SU-DHL-6 (cell line): Measurements from ENCODE around the gene TMPRSS13.

Source experiments
- H2AFZ ChIP-seq: fragments of 200-600 bp; sonication (generic); 2 replicates; pipeline ENCODE4 v1.6.1; 2014; ENCODE audit warnings: low read depth, mild to moderate bottlenecking, moderate library complexity, mixed read lengths, antibody characterized with exemption, low read length; ENCODE audit not compliant: severe bottlenecking
- H3F3A ChIP-seq: fragments of 200-600 bp; shearing (Covaris generic); 2 replicates; pipeline ENCODE4 v1.6.0; 2016; ENCODE audit warnings: antibody characterized with exemption, mild to moderate bottlenecking; ENCODE audit not compliant: insufficient read depth
- H3K27ac ChIP-seq: fragments of 200-600 bp; sonication (generic); 2 replicates; pipeline ENCODE4 v1.5.1; 2016; ENCODE audit warnings: low read depth, mild to moderate bottlenecking, low read length, moderate library complexity, mixed read lengths
- H3K27me3 ChIP-seq: fragments of 200-600 bp; sonication (generic), shearing (Covaris generic); 2 replicates; pipeline ENCODE4 v1.6.0; 2014; ENCODE audit warnings: mild to moderate bottlenecking, low read length
- H3K36me3 ChIP-seq: fragments of 200-600 bp; sonication (generic); 2 replicates; pipeline ENCODE4 v1.6.1; 2014; ENCODE audit warnings: mild to moderate bottlenecking, low read length, mixed read lengths
- H3K4me2 ChIP-seq: fragments of 300-600, 200-600 bp; shearing (Covaris generic), sonication (generic); 2 replicates; pipeline ENCODE4 v1.6.0; 2014; ENCODE audit warnings: low read length, low read depth, mild to moderate bottlenecking; ENCODE audit not compliant: poor library complexity, severe bottlenecking
- H3K4me3 ChIP-seq: fragments of 200-600 bp; sonication (generic); 2 replicates; pipeline ENCODE4 v1.5.1; 2014; ENCODE audit warnings: antibody characterized with exemption, low read length, mild to moderate bottlenecking, mixed read lengths; ENCODE audit not compliant: insufficient read depth, poor library complexity, severe bottlenecking
- H3K79me2 ChIP-seq: fragments of 200-600 bp; sonication (generic); 2 replicates; pipeline ENCODE4 v1.6.1; 2014; ENCODE audit warnings: mild to moderate bottlenecking, low read length, moderate library complexity; ENCODE audit not compliant: insufficient read depth
- H3K9ac ChIP-seq: fragments of 200-600 bp; sonication (generic); 2 replicates; pipeline ENCODE4 v1.7.0; 2014; ENCODE audit warnings: mild to moderate bottlenecking, low read length
- H3K9me2 ChIP-seq: fragments of 200-600 bp; sonication (generic); replicated peaks from 2 replicates; pipeline ENCODE4 v1.6.1; 2014; ENCODE audit warnings: low read length; ENCODE audit not compliant: insufficient read depth
- H3K9me3 ChIP-seq: fragments of 200-600 bp; sonication (generic); 2 replicates; pipeline ENCODE4 v1.6.1; 2014; ENCODE audit warnings: low read length, mixed read lengths; ENCODE audit not compliant: insufficient read depth
- H4K20me1 ChIP-seq: fragments of 200-600 bp; sonication (generic); 2 replicates; pipeline ENCODE4 v1.6.1; 2014; ENCODE audit warnings: low read depth, mild to moderate bottlenecking, antibody characterized with exemption, low read length, moderate library complexity, mixed read lengths
- CTCF ChIP-seq: fragments of 200-600 bp; sonication (generic); IDR thresholded peaks from one replicate; pipeline ENCODE4 v1.5.1; 2017; ENCODE audit warnings: antibody characterized with exemption, mild to moderate bottlenecking, low read length, moderate library complexity; ENCODE audit not compliant: insufficient read depth, poor library complexity, severe bottlenecking
- EZH2phosphoT487 ChIP-seq: fragments of 200-600 bp; sonication (generic), shearing (Covaris generic); conservative IDR thresholded peaks from 2 replicates; pipeline ENCODE4 v1.6.1; 2018; ENCODE audit warnings: mild to moderate bottlenecking, antibody characterized with exemption, low read length, moderate library complexity, mixed read lengths

Gene TMPRSS13

GRCh38 chr11:117910941-117911655 lies 18.1 kb downstream of the TMPRSS13 start:
- Histone ChIP-seq H3K9me3 (no peaks in the 10 kb centered on the region), H3K27ac (no peak overlapping the region), H3K9me2 (no peaks in the 10 kb centered on the region), H4K20me1 (no peaks in the 10 kb centered on the region), H3K9ac (no peak overlapping the region), H3K27me3 (no peaks in the 10 kb centered on the region), H3K79me2 (no peaks in the 10 kb centered on the region), H3F3A (no peaks in the 10 kb centered on the region), H3K4me3 (no peak overlapping the region), H2AFZ (no peak overlapping the region), H3K4me2 (no peak overlapping the region), H3K36me3 (no peaks in the 10 kb centered on the region)
- TF ChIP-seq CTCF, result no peak
- TF ChIP-seq EZH2phosphoT487, result no peak

GRCh38 chr11:117910525-117910924 lies 18.7 kb downstream of the TMPRSS13 start:
- Histone ChIP-seq H3K4me3 (no peak overlapping the region), H3F3A (no peaks in the 10 kb centered on the region), H4K20me1 (no peaks in the 10 kb centered on the region), H3K79me2 (no peaks in the 10 kb centered on the region), H3K9me3 (no peaks in the 10 kb centered on the region), H2AFZ (no peak overlapping the region), H3K36me3 (no peaks in the 10 kb centered on the region), H3K27ac (no peak overlapping the region), H3K27me3 (no peaks in the 10 kb centered on the region), H3K9ac (no peak overlapping the region), H3K9me2 (no peaks in the 10 kb centered on the region), H3K4me2 (no peak overlapping the region)
- no peak for TF ChIP-seq EZH2phosphoT487

- Histone ChIP-seq H3F3A (no peaks in the 10 kb centered on the region), H3K4me2 (no peak overlapping the region), H3K9ac (no peak overlapping the region), H2AFZ (no peak overlapping the region), H3K27ac (no peak overlapping the region), H3K36me3 (no peaks in the 10 kb centered on the region), H3K79me2 (no peaks in the 10 kb centered on the region), H4K20me1 (no peaks in the 10 kb centered on the region), H3K9me2 (no peaks in the 10 kb centered on the region), H3K4me3 (no peak overlapping the region), H3K9me3 (no peaks in the 10 kb centered on the region), H3K27me3 (no peaks in the 10 kb centered on the region)
- no peak for TF ChIP-seq EZH2phosphoT487
Measured at GRCh38 chr11:117909611-117910382, 19.4 kb downstream of the TMPRSS13 start.

- TF ChIP-seq EZH2phosphoT487, result no peak
- TF ChIP-seq CTCF, result no peak
- Histone ChIP-seq H3K79me2 (no peaks in the 10 kb centered on the region), H3F3A (no peaks in the 10 kb centered on the region), H4K20me1 (no peaks in the 10 kb centered on the region), H3K9me3 (no peaks in the 10 kb centered on the region), H3K4me3 (no peak overlapping the region), H3K9ac (no peak overlapping the region), H3K27me3 (no peaks in the 10 kb centered on the region), H3K36me3 (no peaks in the 10 kb centered on the region), H3K4me2 (no peak overlapping the region), H2AFZ (no peak overlapping the region), H3K9me2 (no peaks in the 10 kb centered on the region), H3K27ac (no peak overlapping the region)
Measured at GRCh38 chr11:117908959-117909610, 20.1 kb downstream of the TMPRSS13 start.
